Gastrocnemius medialis (tissue), 4 donors: Measurements from ENCODE around the gene B3GNT2. TPM values are rescaled to one million over a fixed set of nuclear protein-coding genes. Genes with fewer than 3 reads are reported as not detected.

Source experiments
- ATAC-seq, 2 donors: fragments of 150-250 bp; one replicate each; pipeline ENCODE4 v1.9.1; 2016
- DNase-seq, 2 donors: peaks; one replicate each; pipeline ENCODE4 v3.0.0-alpha.2; 2019
- H3K27ac ChIP-seq, 4 donors: fragments of 200-600 bp; sonication (generic); 1 replicate in 1 of 4; 2 replicates in 3 of 4; pipeline ENCODE4 v1.5.1; 2016 to 2018; ENCODE audit warnings: mild to moderate bottlenecking in 2 of 4, moderate library complexity in 1 of 4
- H3K27me3 ChIP-seq, 3 donors: fragments of 200-600 bp; sonication (generic) in 2 of 3; 1 replicate in 1 of 3; 2 replicates in 2 of 3; pipeline versions ENCODE4 v1.5.1 to v1.6.0; 2016 to 2019; ENCODE audit warnings: mild to moderate bottlenecking in 1 of 3, moderate library complexity in 1 of 3
- H3K36me3 ChIP-seq, 2 donors: fragments of 200-600 bp; sonication (generic) in 1 of 2; one replicate each; pipeline ENCODE4 v1.5.1; 2017 to 2018
- H3K4me1 ChIP-seq, 2 donors: fragments of 200-600 bp; sonication (generic) in 1 of 2; one replicate each; pipeline ENCODE4 v1.5.1; 2016 to 2017; ENCODE audit warnings: mild to moderate bottlenecking in 2 of 2
- H3K4me3 ChIP-seq, 4 donors: fragments of 200-600 bp; sonication (generic) in 3 of 4; 1 replicate in 1 of 4; 2 replicates in 3 of 4; pipeline ENCODE4 v1.5.1; 2016 to 2019; ENCODE audit warnings: mild to moderate bottlenecking in 2 of 4
- H3K9me3 ChIP-seq, 3 donors: fragments of 200-600 bp; sonication (generic) in 2 of 3; 1 replicate in 1 of 3; 2 replicates in 2 of 3; pipeline ENCODE4 v1.5.1; 2016 to 2019
- POLR2A ChIP-seq, 2 donors: fragments of 450-650 bp; IDR thresholded peaks; one replicate each; pipeline ENCODE4 v1.6.1; 2017; ENCODE audit warnings: antibody characterized with exemption in 2 of 2, mild to moderate bottlenecking in 2 of 2, moderate library complexity in 2 of 2
- in situ Hi-C, 4 donors: fragments of 200-750 bp; cut with MboI; loops; one replicate each; pipeline versions ENCODE4 v1.15.0 to v1.8.0; 2017; ENCODE audit warnings: low sequenced_read_pairs in 4 of 4
- intact Hi-C: fragments of 100-400 bp; cut with DNase I; formaldehyde crosslinking; loops from one replicate; pipeline ENCODE4 v1.15.1; 2023; ENCODE audit warnings: low total_unique reads
- total RNA-seq, 4 donors: library from RNA; depleted of rRNA; stranded (reverse); fragments of >200 nt; gene quantifications; one replicate each; pipeline versions ENCODE4 v1.1.0 to v1.2.3, GENCODE V29; 2016
- TF ChIP-seq, protein P1 (sequence below), 5 experiments: fragments of 450-650 bp in 3 of 5; fragments of 200-600 bp in 2 of 5; sonication (generic) in 2 of 5; IDR thresholded peaks in 4 of 5; conservative IDR thresholded peaks in 1 of 5; 1 replicate in 4 of 5; 2 replicates in 1 of 5; pipeline ENCODE4 v1.5.1; 2016 to 2019; ENCODE audit warnings: antibody characterized with exemption in 5 of 5, mild to moderate bottlenecking in 3 of 5, moderate library complexity in 3 of 5

The B3GNT2 gene
- total RNA-seq, 4 donors from 2014 or later, result 3.6 to 4.8 (median 4.0) TPM

DNA sequence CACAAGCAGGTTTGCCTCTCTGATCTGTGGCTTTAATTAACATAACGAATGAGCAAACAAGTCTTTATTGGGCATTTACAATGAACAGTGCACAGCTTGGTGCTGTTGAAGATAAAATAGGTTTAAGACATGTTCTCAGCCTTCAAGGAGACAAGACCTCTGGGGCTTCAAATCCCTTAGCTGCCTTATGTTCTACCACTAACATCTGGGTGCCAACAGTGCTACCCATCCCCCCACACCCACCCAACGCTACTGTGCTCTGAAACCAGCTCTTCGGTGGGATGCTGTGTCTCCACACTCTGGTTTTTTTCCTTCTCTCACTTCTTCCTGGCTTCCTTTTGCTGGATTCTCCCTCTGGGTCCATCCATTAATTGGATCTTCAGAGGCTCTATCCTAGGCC lies 14.1 kb upstream of the B3GNT2 start:
- H3K27me3 ChIP-seq, result no peaks in the 10 kb centered on the region
- DNase-seq (no peak), ATAC-seq (no peak)
- H3K36me3 ChIP-seq, result no peaks in the 10 kb centered on the region
- intact Hi-C loops (no loop called here), in situ Hi-C loops (no loop called here)
- peaks cover 0 to 2% of the 10 kb centered on the region in 2 donors for H3K4me1 ChIP-seq
- TF ChIP-seq, protein P1, sequence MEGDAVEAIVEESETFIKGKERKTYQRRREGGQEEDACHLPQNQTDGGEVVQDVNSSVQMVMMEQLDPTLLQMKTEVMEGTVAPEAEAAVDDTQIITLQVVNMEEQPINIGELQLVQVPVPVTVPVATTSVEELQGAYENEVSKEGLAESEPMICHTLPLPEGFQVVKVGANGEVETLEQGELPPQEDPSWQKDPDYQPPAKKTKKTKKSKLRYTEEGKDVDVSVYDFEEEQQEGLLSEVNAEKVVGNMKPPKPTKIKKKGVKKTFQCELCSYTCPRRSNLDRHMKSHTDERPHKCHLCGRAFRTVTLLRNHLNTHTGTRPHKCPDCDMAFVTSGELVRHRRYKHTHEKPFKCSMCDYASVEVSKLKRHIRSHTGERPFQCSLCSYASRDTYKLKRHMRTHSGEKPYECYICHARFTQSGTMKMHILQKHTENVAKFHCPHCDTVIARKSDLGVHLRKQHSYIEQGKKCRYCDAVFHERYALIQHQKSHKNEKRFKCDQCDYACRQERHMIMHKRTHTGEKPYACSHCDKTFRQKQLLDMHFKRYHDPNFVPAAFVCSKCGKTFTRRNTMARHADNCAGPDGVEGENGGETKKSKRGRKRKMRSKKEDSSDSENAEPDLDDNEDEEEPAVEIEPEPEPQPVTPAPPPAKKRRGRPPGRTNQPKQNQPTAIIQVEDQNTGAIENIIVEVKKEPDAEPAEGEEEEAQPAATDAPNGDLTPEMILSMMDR (IDR thresholded peaks at IDR 0.05 in 4 of 5, conservative IDR thresholded peaks at IDR 0.05 in 1 of 5), result no peak
- TF ChIP-seq POLR2A (IDR thresholded peaks at IDR 0.05), result no peak
- H3K4me3 ChIP-seq, result no peak overlapping the region
- no peaks in the 10 kb centered on the region for H3K9me3 ChIP-seq
- H3K27ac ChIP-seq, result no peak overlapping the region

DNA sequence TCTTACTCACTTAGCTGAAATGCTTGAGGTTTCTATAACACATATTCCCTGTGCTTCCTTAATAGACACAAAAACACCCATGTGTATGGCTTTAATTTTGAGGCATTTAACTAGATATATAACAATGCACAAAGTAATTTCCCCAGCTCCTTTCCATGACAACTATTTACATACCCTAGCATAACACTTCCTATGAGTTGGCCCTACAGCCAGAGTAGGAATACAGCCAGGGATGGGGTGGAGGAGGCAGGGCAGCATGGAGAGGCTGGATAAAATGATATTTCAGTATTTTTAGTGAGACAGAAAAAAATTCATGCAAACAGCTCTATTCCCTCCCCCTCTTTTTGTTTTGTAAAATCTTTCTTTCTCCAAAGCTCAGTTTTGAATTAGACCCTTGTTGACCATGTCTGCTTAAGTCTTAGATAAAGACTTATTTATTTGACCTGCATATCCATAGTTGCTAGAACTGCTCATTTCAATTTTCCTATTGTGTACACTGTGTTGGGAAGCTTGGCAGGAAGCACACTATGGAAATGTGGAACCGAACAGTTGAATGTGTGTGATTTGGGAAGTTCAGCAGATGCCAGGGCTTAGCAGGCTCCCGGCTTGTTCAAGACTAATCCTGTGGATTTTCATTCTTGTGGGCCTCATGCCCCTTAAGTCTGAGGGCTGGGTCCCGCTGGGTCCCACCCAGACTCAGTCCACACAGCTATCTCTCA lies 11.2 kb upstream of the B3GNT2 start:
- H3K4me3 ChIP-seq, result no peak overlapping the region
- H3K9me3 ChIP-seq, result no peaks in the 10 kb centered on the region
- H3K4me1 ChIP-seq, result peaks cover 0 to 9% of the 10 kb centered on the region in 2 donors
- in situ Hi-C loops, result no loop called here
- no peak overlapping the region for H3K27ac ChIP-seq
- intact Hi-C loops, result no loop called here
- ATAC-seq (no peak), DNase-seq (no peak)
- TF ChIP-seq, protein P1 (IDR thresholded peaks at IDR 0.05 in 4 of 5, conservative IDR thresholded peaks at IDR 0.05 in 1 of 5), result no peak
- H3K27me3 ChIP-seq, result no peaks in the 10 kb centered on the region
- H3K36me3 ChIP-seq, result no peaks in the 10 kb centered on the region

DNA sequence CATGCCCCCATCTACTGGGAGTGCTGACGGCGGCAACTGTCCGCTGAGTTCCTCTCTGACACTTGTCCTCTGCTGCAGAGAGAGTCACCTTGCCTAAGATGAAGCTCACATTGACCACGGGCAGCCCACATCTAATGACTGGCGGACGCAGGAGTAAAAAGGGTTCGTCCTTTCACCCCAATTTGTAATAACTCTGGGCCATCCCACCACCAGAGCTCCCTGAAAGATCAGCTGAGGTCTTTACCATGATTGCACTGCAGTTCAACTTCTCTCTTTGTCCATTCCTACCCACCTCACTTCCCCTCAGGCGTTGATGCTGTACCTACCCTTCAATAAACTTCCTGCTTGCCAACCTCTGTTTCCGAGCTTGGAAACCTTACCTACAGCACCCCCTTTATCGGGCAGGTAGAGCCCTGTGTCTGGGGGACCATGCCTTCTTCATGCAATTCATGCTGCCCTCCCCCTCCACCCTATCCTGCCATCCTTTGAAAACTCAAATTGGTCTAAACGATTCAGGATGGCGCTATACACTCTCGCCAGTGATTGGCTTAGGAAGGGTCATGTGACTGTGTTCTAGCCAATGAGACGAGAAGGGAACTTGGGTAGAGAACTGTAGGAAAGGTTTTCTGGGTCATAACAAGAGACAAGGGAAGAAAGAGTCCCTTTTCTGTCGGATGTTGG lies 10.3 kb upstream of the B3GNT2 start:
- Histone ChIP-seq H3K36me3 (no peaks in the 10 kb centered on the region), H3K27me3 (no peaks in the 10 kb centered on the region), H3K9me3 (no peaks in the 10 kb centered on the region), H3K4me1 (peaks cover 0 to 9% of the 10 kb centered on the region in 2 donors), H3K27ac (no peak overlapping the region), H3K4me3 (no peak overlapping the region)
- in situ Hi-C loops (no loop called here), intact Hi-C loops (no loop called here)
- no peak for TF ChIP-seq POLR2A (IDR thresholded peaks at IDR 0.05)
- TF ChIP-seq, protein P1 (IDR thresholded peaks at IDR 0.05 in 4 of 5, conservative IDR thresholded peaks at IDR 0.05 in 1 of 5), result no peak
- DNase-seq (no peak), ATAC-seq (no peak)

DNA sequence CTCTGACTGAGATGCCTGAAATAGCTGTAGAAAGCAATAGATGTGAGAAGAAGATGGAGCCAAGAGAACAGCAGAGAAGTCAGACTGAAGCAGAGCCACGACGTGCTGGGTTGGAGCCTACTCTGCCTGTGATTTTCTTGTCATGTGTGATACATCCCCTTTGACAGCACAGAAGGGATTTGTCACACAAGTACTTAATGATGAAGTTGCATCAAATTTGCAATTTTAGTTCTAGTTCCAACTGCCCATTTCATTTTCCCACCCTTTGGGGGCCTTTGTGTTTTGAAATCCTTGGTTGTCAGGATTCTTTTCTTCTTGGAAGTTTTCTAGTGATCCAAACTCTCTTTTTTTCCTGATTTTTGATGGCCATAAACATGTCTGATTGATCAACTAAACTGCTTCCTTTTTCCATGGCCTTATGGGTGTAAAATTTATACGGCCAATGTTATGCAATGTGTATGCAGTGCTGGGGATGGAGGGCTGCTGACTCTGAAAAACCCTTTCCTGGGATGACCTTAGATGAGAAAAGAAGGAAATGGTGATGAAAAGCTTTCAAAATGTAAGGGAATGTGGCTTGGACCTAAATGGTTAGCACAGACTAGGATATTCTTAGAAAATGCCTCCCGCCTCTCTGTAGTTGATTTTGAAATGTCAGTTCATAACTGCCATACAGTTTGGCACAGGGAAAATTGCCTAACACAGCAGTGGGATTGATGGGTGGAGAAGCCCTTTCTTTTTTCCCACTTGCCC lies 9.6 kb upstream of the B3GNT2 start:
- Histone ChIP-seq H3K36me3 (no peaks in the 10 kb centered on the region), H3K27me3 (no peaks in the 10 kb centered on the region), H3K4me3 (no peak overlapping the region), H3K4me1 (peaks cover 0 to 9% of the 10 kb centered on the region in 2 donors), H3K9me3 (no peaks in the 10 kb centered on the region), H3K27ac (no peak overlapping the region)
- in situ Hi-C loops (no loop called here), intact Hi-C loops (no loop called here)
- ATAC-seq (peak in 1 of 2 donors; percentile 39), DNase-seq (no peak)
- no peak for TF ChIP-seq POLR2A (IDR thresholded peaks at IDR 0.05)
- TF ChIP-seq, protein P1 (IDR thresholded peaks at IDR 0.05 in 4 of 5, conservative IDR thresholded peaks at IDR 0.05 in 1 of 5), result no peak
